ENCODE data around the gene ASTN1. TPM values are rescaled to one million over a fixed set of nuclear protein-coding genes. Genes with fewer than 3 reads are reported as not detected.

The ASTN1 gene
- total RNA-seq, 2 donors from 2014 or later, result 0.23 to 0.62 TPM

GRCh38 chr1:176987016-176987415, 177.5 kb downstream of the ASTN1 start:
- H3K4me3 ChIP-seq, result no peak overlapping the region
- no peak overlapping the region for H3K27ac ChIP-seq
- H3K9me3 ChIP-seq, result no peaks in the 10 kb centered on the region
- no peak for DNase-seq (ENCODE audit: low spot score)
- no peaks in the 10 kb centered on the region for H3K36me3 ChIP-seq
- intact Hi-C loops (cut with DNase I), result no loop called here
- TF ChIP-seq POLR2A (IDR thresholded peaks at IDR 0.05) (no peak), POLR2AphosphoS5 (IDR thresholded peaks at IDR 0.05) (no peak), CTCF (IDR thresholded peaks at IDR 0.05) (no peak)
- no peaks in the 10 kb centered on the region for H3K27me3 ChIP-seq (replicated peaks; ENCODE audit: insufficient read depth)
- no peaks in the 10 kb centered on the region for H3K4me1 ChIP-seq (replicated peaks)

- Histone ChIP-seq H3K9me3 (no peaks in the 10 kb centered on the region), H3K36me3 (no peaks in the 10 kb centered on the region)
- intact Hi-C loops (cut with DNase I), result no loop called here
These were observed 180.8 kb downstream of the ASTN1 start for GRCh38 chr1:176983731-176984130.

GRCh38 chr1:176976771-176977170, 187.7 kb downstream of the ASTN1 start:
- DNase-seq (ENCODE audit: low spot score), result no peak
- Histone ChIP-seq H3K27me3 (replicated peaks; ENCODE audit: insufficient read depth) (no peaks in the 10 kb centered on the region), H3K36me3 (no peaks in the 10 kb centered on the region), H3K9me3 (no peaks in the 10 kb centered on the region), H3K4me1 (replicated peaks) (no peaks in the 10 kb centered on the region), H3K27ac (no peak overlapping the region), H3K4me3 (no peak overlapping the region)
- WGBS, result 89% methylated on average over 7 of the region's 7 CpGs
- TF ChIP-seq POLR2A (IDR thresholded peaks at IDR 0.05), result no peak
- no peak for TF ChIP-seq CTCF (IDR thresholded peaks at IDR 0.05)
- TF ChIP-seq POLR2AphosphoS5 (IDR thresholded peaks at IDR 0.05), result no peak
- intact Hi-C loops (cut with DNase I), result no loop called here

More at GRCh38 chr1:176983731-176984130, 180.8 kb downstream of the ASTN1 start:
- Histone ChIP-seq H3K4me1 (replicated peaks) (no peaks in the 10 kb centered on the region), H3K4me3 (no peak overlapping the region), H3K27ac (no peak overlapping the region), H3K27me3 (replicated peaks; ENCODE audit: insufficient read depth) (no peaks in the 10 kb centered on the region)
- no peak for TF ChIP-seq POLR2A (IDR thresholded peaks at IDR 0.05)
- DNase-seq (ENCODE audit: low spot score), result no peak
- 90% methylated on average over 5 of the region's 5 CpGs for WGBS

- TF ChIP-seq CTCF (IDR thresholded peaks at IDR 0.05) (no peak), POLR2AphosphoS5 (IDR thresholded peaks at IDR 0.05) (no peak)
- intact Hi-C loops (cut with DNase I), result no loop called here
- no peaks in the 10 kb centered on the region for H3K9me3 ChIP-seq
- H3K27me3 ChIP-seq (replicated peaks; ENCODE audit: insufficient read depth), result no peaks in the 10 kb centered on the region
- 59% methylated on average over 4 of the region's 4 CpGs for WGBS
- H3K36me3 ChIP-seq, result no peaks in the 10 kb centered on the region
- no peak for DNase-seq (ENCODE audit: low spot score)
- no peaks in the 10 kb centered on the region for H3K4me1 ChIP-seq (replicated peaks)
- no peak overlapping the region for H3K27ac ChIP-seq
- H3K4me3 ChIP-seq, result no peak overlapping the region
These were observed 188.3 kb downstream of the ASTN1 start for GRCh38 chr1:176976225-176976624.

GRCh38 chr1:176964687-176965086, 199.8 kb downstream of the ASTN1 start:
- WGBS, result 92% methylated on average over 2 of the region's 2 CpGs
- no peak overlapping the region for H3K4me3 ChIP-seq
- no peak for DNase-seq (ENCODE audit: low spot score)

More at GRCh38 chr1:176964687-176965086, 199.8 kb downstream of the ASTN1 start:
- Histone ChIP-seq H3K27me3 (replicated peaks; ENCODE audit: insufficient read depth) (no peaks in the 10 kb centered on the region), H3K4me1 (replicated peaks) (no peaks in the 10 kb centered on the region), H3K27ac (no peak overlapping the region), H3K36me3 (no peaks in the 10 kb centered on the region), H3K9me3 (no peaks in the 10 kb centered on the region)
- TF ChIP-seq POLR2A (IDR thresholded peaks at IDR 0.05) (no peak), CTCF (IDR thresholded peaks at IDR 0.05) (no peak)
- intact Hi-C loops (cut with DNase I), result no loop called here
